Kidney (tissue), 14 donors: ENCODE measurements around the gene FARS2. TPM values are rescaled to one million over a fixed set of nuclear protein-coding genes. Genes with fewer than 3 reads are reported as not detected.

Source experiments
- DNase-seq, 5 donors: peaks; one replicate each; pipeline ENCODE4 v3.0.0-alpha.2; 2013 to 2020
- FAIRE-seq: peaks from 2 replicates; lab custom pipeline; 2012; peaks lifted over from hg19 to GRCh38; lab: Jason Lieb, UNC
- H3K27ac ChIP-seq, 2 donors: one replicate each; pipeline ENCODE4 v1.7.0; 2013; ENCODE audit warnings: low read depth in 2 of 2, low read length in 2 of 2, inconsistent platforms in 1 of 2
- H3K27me3 ChIP-seq: one replicate; pipeline ENCODE4 v1.7.1; 2013; ENCODE audit warnings: low read length, inconsistent platforms; ENCODE audit not compliant: control insufficient read depth, insufficient read depth
- H3K36me3 ChIP-seq, 3 donors: one replicate each; pipeline versions ENCODE4 v1.7.0 to v1.7.1; 2013; ENCODE audit warnings: low read length in 3 of 3, control low read depth in 1 of 3, inconsistent platforms in 1 of 3; ENCODE audit not compliant: insufficient read depth in 3 of 3, control insufficient read depth in 2 of 3
- H3K4me1 ChIP-seq, 3 donors: one replicate each; pipeline versions ENCODE4 v1.7.0 to v1.7.1; 2013; ENCODE audit warnings: low read length in 3 of 3, inconsistent platforms in 1 of 3, low read depth in 1 of 3; ENCODE audit not compliant: control insufficient read depth in 2 of 3, insufficient read depth in 2 of 3
- H3K4me3 ChIP-seq, 3 donors: one replicate each; pipeline versions ENCODE4 v1.7.0 to v1.8.1; 2013; ENCODE audit warnings: low read length in 3 of 3, control low read depth in 1 of 3, inconsistent platforms in 1 of 3
- H3K9ac ChIP-seq, 3 donors: one replicate each; pipeline versions ENCODE4 v1.7.0 to v1.7.1; 2013; ENCODE audit warnings: low read length in 3 of 3, control low read depth in 1 of 3, inconsistent platforms in 1 of 3
- H3K9me3 ChIP-seq, 3 donors: one replicate each; pipeline versions ENCODE4 v1.7.0 to v1.7.1; 2013; ENCODE audit warnings: low read length in 3 of 3, control low read depth in 1 of 3, inconsistent platforms in 1 of 3; ENCODE audit not compliant: control insufficient read depth in 2 of 3, insufficient read depth in 1 of 3
- intact Hi-C: fragments of 100-400 bp; cut with DNase I; formaldehyde crosslinking; loops from one replicate; pipeline ENCODE4 v1.11.1; 2022
- polyA plus RNA-seq: library from polyadenylated mRNA; stranded (reverse); fragments of 350-450 nt; fragmentation: Illumina TruSeq; extraction: RNeasy Lipid Tissue Mini Kit (QIAGEN cat#74804); gene quantifications from one replicate; pipeline ENCODE4 v1.2.3, GENCODE V29; 2014; ENCODE audit warnings: low read depth, low replicate concordance; ENCODE audit not compliant: insufficient read depth
- total RNA-seq: library from RNA; stranded (reverse); fragmentation: NEBNext Ultra II Directional; extraction: Animal tissue kit (Norgen Biotek cat#: 25700); gene quantifications from one replicate; pipeline ENCODE4 v1.2.1, GENCODE V29; 2021
- TF ChIP-seq, protein P1 (sequence below): IDR thresholded peaks from 3 replicates; pipeline ENCODE4 v1.5.1; 2012; ENCODE audit warnings: mild to moderate bottlenecking, moderate library complexity, borderline replicate concordance; ENCODE audit not compliant: insufficient read depth; ENCODE audit errors: extremely low read depth
- donor health status: control.
- donor health status: control.
- donor health status: control.
- donor health status: control.
- donor health status: control.
- donor health status: DM: yes; HTN: yes; CAD: no.
- donor health status: Normal renal cell carcinoma (clear cell type).

The FARS2 gene
- total and polyA plus RNA-seq, 2 donors from 2014 or later: 22.1 to 24.8 TPM

DNA sequence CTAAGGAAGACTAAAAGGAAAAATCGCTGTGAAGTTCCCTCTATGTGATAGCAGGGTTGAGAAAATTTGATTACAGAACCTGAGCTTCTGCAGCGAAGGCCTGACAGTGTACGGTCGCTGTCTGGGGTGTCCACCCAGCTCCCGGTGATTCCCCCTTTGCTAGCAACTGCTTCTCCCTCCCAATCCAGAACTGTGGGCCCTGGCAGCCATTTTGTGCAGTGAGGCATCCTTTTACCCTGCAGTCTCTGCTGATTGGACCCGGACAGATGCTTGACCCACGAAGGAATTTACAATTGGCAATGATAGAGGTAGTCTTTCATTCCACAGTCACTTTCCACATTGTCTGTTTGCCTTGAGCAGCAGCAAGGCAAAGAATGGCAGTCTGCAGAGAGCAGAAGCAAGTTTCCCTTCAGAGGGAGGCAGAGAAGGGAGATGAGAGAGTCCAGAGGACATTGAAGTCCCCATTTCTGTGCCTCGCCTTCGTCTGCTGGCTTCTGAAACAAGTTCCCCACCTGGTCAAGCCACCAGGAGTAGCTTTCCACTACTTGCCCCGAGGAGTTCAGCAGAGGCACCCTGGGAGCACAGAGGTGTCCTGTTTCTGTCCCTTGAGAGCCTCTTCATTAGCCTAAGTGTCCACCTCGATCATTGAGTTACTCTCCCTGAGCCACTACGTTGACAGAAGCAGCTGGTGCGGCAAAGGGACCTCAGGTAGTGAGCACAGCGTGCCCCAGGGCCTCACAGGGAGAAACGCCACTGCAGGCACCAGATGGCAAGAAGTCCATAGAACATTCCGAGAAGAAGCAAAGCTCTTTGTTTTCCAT, 375.1 kb downstream of the FARS2 start:
- Histone ChIP-seq H3K27ac (no peak overlapping the region), H3K4me3 (no peak overlapping the region), H3K9ac (no peak overlapping the region), H3K9me3 (peaks cover 0 to 10% (median 0%) of the 10 kb centered on the region in 3 donors), H3K36me3 (no peaks in the 10 kb centered on the region), H3K27me3 (no peaks in the 10 kb centered on the region), H3K4me1 (no peaks in the 10 kb centered on the region)
- intact Hi-C loops: no loop called here
- FAIRE-seq (no peak), DNase-seq (no peak)
- TF ChIP-seq, protein P1, sequence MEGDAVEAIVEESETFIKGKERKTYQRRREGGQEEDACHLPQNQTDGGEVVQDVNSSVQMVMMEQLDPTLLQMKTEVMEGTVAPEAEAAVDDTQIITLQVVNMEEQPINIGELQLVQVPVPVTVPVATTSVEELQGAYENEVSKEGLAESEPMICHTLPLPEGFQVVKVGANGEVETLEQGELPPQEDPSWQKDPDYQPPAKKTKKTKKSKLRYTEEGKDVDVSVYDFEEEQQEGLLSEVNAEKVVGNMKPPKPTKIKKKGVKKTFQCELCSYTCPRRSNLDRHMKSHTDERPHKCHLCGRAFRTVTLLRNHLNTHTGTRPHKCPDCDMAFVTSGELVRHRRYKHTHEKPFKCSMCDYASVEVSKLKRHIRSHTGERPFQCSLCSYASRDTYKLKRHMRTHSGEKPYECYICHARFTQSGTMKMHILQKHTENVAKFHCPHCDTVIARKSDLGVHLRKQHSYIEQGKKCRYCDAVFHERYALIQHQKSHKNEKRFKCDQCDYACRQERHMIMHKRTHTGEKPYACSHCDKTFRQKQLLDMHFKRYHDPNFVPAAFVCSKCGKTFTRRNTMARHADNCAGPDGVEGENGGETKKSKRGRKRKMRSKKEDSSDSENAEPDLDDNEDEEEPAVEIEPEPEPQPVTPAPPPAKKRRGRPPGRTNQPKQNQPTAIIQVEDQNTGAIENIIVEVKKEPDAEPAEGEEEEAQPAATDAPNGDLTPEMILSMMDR: no peak

DNA sequence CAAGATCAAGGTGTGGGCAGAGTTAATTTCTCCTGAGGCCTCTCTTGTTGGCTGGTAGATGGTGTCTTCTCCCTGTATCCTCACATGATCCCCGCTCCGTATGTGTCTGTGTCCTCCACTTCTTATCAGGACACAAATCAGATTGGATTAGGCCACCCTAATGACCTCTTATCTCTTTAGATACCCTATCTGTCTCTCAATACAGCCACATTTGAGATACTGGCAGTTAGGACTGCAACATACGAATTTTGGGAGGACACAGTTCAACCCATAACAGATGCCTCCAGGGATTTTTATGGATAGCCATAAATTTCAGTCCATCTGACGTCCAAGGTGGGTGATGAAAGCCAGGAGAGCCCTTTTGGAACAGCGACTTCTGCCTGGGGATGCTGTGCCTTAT, 376.4 kb downstream of the FARS2 start:
- H3K27me3 ChIP-seq: no peaks in the 10 kb centered on the region
- H3K9me3 ChIP-seq: peaks cover 0 to 10% (median 0%) of the 10 kb centered on the region in 3 donors
- H3K36me3 ChIP-seq: no peaks in the 10 kb centered on the region
- FAIRE-seq (no peak), DNase-seq (no peak)
- TF ChIP-seq, protein P1: no peak
- no peak overlapping the region for H3K9ac ChIP-seq
- H3K4me1 ChIP-seq: no peaks in the 10 kb centered on the region
- no peak overlapping the region for H3K4me3 ChIP-seq
- no peak overlapping the region for H3K27ac ChIP-seq
- intact Hi-C loops: no loop called here

DNA sequence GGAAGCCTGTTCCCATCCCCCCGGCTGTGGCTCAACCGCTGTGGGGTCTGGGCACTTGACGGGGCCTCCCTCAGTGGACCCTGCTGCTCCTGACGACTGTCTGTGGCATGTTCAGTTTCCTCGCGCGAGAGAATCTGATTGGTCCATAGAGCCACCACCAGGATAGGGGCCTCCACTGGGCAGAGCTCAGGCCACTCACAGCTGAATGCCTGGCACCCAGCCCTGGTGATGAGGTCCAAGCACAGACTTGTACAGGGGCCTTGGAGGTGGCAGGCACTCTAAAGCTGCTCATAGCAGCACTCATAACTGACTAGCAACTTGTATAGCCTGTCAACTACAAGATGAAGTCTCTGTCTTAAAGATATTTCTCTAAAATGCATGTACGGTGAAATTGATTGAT, 377.4 kb downstream of the FARS2 start:
- H3K9ac ChIP-seq: no peak overlapping the region
- TF ChIP-seq, protein P1: no peak
- H3K4me3 ChIP-seq: no peak overlapping the region
- no peak for DNase-seq
- no peaks in the 10 kb centered on the region for H3K36me3 ChIP-seq
- H3K9me3 ChIP-seq: peaks cover 0 to 10% (median 0%) of the 10 kb centered on the region in 3 donors
- H3K4me1 ChIP-seq: no peaks in the 10 kb centered on the region
- intact Hi-C loops: no loop called here
- H3K27ac ChIP-seq: no peak overlapping the region
- FAIRE-seq: no peak
- no peaks in the 10 kb centered on the region for H3K27me3 ChIP-seq
